ENCODE results near the gene AKAP6. TPM values are rescaled to one million over a fixed set of nuclear protein-coding genes. Genes with fewer than 3 reads are reported as not detected.

AKAP6 gene
- total RNA-seq, 1 experiment from 2014 or later, result 1.1 TPM

DNA sequence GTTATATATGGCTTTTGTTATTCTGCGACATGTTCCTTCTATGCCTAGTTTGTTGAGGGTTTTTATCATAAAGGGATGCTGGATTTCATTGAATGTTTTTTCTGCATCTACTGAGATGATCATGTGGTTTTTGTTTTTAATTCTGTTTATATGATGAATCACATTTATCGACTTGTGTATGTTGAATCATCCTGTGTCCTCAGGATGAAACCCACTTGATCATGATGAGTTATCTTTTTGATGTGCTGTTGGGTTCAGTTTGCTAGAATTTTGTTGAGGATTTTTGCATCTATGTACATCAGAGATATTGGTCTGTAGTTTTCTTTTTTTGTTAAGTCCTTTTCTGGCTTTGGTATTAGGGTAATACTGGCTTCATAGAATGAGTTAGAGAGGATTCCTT lies 291.2 kb downstream of the AKAP6 start:
- WGBS (ENCODE audit: extremely low coverage, insufficient read length, low lambda C conversion rate), result no CpG with 5 or more reads among the region's 2 CpGs
- H3K9ac ChIP-seq (ENCODE audit: extremely low read depth, insufficient read length, low read length), result no peak overlapping the region
- no peak overlapping the region for H4K91ac ChIP-seq (ENCODE audit: insufficient read length, low read depth, low read length)
- no peak overlapping the region for H4K5ac ChIP-seq (ENCODE audit: insufficient read length, low read depth, low read length)
- H3T11ph ChIP-seq (ENCODE audit: low read length), result no peak overlapping the region
- H3K27me3 ChIP-seq (ENCODE audit: insufficient read depth, low read length), result no peaks in the 10 kb centered on the region
- no peaks in the 10 kb centered on the region for H3K36me3 Mint-ChIP-seq (ENCODE audit: insufficient read depth in 1 of 3, low read depth in 3 of 3)
- H3K27ac ChIP-seq (ENCODE audit: insufficient read length, low read depth, low read length), result no peak overlapping the region
- H4K8ac ChIP-seq (replicated peaks; ENCODE audit: insufficient read length, low read depth, low read length), result no peak overlapping the region
- H3K14ac ChIP-seq (ENCODE audit: insufficient read depth, low read length), result no peak overlapping the region
- no peak overlapping the region for H2BK20ac ChIP-seq (ENCODE audit: low read depth, low read length, poor library complexity, severe bottlenecking)
- H3K4me2 ChIP-seq (ENCODE audit: insufficient read depth, insufficient read length, low read length), result no peak overlapping the region
- no peak overlapping the region for H3K4me3 Mint-ChIP-seq
- H3K4ac ChIP-seq (ENCODE audit: low read depth, low read length), result no peak overlapping the region
- no peak overlapping the region for H2AK5ac ChIP-seq (ENCODE audit: insufficient read length, low read length)
- no peaks in the 10 kb centered on the region for H3K4me1 ChIP-seq (ENCODE audit: insufficient read depth, low read length)
- H3K56ac ChIP-seq (ENCODE audit: insufficient read length, low read depth, low read length), result no peak overlapping the region
- no peak overlapping the region for H2BK120ac ChIP-seq (ENCODE audit: low read depth, low read length, poor library complexity, severe bottlenecking)
- no peak overlapping the region for H3K23ac ChIP-seq (ENCODE audit: insufficient read length, low read depth, low read length)
- no peak overlapping the region for H2BK5ac ChIP-seq (ENCODE audit: insufficient read length, low read length)
- no peak overlapping the region for H2BK15ac ChIP-seq (ENCODE audit: low read depth, low read length)
- no peak overlapping the region for H2BK12ac ChIP-seq (ENCODE audit: insufficient read length, low read depth, low read length)
- H3K9me3 Mint-ChIP-seq, result no peaks in the 10 kb centered on the region; a peak in 2 of 5 replicates
- no peak overlapping the region for H3K18ac ChIP-seq (ENCODE audit: insufficient read length, low read depth, low read length)
- H3K27me3 Mint-ChIP-seq (ENCODE audit: low read depth), result no peaks in the 10 kb centered on the region
- no peaks in the 10 kb centered on the region for H4K20me1 ChIP-seq (ENCODE audit: control insufficient read depth, insufficient read depth, insufficient read length)
- H3K27ac Mint-ChIP-seq, result no peak overlapping the region
- H3K23me2 ChIP-seq (ENCODE audit: insufficient read length, low read depth, low read length, poor library complexity, severe bottlenecking), result no peaks in the 10 kb centered on the region
- H2AFZ ChIP-seq (ENCODE audit: low read length), result no peak overlapping the region
- no peaks in the 10 kb centered on the region for H3K9me3 ChIP-seq (ENCODE audit: control insufficient read depth, low read depth, low read length)
- TF ChIP-seq CTCF (conservative IDR thresholded peaks at IDR 0.05), result no peak
- no peak for DNase-seq
- H3K79me1 ChIP-seq (ENCODE audit: insufficient read depth, low read depth, low read length, poor library complexity, severe bottlenecking), result no peaks in the 10 kb centered on the region
- no peaks in the 10 kb centered on the region for H3K79me2 ChIP-seq (ENCODE audit: insufficient read depth, low read length)
- H3K4me1 Mint-ChIP-seq, result no peaks in the 10 kb centered on the region

All from H9 (cell line).